Measurements from ENCODE around the gene APP.

The APP gene

DNA sequence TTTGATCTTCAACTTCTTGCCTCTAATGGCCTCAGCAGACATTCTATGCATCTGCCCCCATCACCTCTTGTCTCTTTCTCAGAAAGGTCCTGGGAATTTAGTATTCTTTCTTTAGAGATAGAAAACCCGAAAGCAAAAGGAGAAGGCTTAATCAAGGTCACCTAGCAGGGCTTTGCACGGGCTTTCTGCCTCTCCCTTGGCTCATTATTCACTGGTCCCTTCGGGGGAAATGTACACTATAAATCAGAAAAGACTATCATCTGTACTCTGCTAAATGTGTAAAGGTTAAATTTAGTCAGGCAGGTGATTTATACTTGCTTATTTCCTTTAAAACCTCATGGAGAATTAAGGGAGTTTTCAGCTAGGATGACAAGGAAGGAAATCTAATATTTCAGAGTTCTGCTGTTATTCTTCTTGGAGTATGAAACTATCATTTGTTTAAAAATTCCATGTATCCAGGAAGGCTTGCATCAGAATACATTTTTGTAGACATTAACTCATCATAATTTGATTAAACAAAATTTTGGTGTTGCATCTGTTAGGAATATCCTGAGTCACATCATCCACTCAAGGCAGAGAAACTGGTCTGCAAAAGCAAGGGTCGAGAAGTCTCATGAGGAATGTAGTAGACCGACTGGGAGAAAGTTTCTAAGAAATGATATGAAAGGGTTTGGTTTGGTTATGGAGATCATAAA lies 311.2 kb downstream of the APP start:
- no peak for DNase-seq

GRCh38 chr21:25858325-25858724 lies 312.2 kb downstream of the APP start:
- no peak for DNase-seq

DNA sequence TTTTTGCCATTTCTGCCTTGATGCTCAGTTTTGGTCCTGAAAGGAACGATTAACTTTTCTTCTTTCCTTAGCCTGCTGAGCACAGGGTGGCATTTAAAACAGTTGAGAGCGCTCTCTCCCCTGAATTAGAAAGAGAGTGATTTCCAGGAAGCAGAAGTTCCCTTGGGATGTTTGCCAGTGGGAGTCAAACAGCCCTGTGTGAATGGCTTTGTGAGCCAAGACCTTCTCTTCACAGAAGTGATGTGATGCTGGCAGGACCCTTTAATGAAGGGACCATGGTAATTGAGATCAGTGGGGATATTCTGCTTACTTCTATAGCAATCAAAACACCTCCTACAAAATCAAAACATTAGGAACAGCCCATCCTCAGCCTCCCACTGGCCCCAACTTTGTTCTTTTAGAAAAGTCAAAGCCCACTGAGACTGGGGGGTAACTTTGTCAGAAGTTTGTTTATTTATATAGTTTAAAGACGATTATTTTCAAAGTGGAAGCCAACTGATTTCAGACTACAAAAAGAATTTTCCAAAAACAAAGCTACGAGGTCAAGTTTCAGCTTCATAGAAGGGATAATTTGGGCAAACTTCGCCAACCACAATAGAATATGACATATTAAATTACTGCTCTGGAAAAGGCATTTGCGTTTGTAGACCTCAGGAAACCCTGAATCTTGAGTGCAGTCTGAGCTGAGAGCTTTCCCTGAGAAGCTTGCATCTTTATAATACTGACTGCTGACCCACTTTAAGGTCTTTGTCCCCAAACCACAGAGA lies 313.1 kb downstream of the APP start:
- DNase-seq = no peak

DNA sequence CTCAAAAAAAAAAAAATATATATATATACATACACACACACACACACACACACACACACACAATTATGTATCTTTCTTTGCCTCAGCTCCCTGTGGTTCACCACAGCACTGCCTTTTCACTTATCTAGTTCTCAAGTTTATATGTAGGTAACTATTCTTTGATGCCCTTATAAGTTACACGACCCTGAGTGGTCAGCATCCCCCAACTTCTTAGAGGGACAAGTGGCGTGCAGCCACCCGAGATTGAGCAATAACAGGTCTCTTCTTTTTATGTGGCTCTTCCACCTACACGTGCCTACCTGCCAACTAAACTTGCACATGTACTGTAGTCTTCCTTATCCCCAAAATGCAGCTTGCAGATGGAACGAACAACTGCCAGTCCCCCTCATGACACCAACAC lies 315.0 kb downstream of the APP start:
- DNase-seq = no peak

DNA sequence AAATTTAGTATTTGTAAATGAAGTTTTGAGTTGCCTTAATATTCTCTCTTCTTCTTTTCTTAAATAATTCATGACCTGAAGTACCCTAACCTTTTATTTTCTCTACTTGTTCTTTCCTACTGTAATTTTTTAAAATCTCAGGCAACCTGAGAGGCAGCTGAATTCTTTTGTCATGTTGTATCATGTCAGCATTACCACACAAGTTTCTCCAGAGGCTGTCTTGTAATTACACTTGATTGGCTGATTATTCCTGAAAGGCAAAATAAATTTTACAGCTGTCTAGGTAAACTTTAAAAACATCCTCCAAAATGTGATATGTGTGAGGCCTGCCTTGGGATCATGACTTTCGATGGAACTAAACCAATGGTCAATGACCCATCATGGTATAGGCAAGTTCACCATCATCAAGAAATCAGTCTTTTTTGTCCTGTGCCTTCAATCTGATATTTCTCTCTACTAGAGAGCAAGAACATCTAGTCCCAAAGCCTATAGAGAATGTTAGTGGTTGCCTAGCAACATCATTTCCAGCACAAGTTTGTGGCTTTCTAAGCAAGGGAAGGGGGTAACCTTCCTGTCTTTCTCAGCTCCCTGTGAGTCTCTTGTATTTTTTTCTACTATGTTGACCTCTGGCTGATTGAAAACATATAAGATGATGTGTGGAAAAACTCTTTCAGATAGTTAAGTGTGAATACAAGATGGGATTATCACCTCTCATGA lies 320.3 kb downstream of the APP start:
- DNase-seq = no peak

GRCh38 chr21:25848309-25848708 lies 322.3 kb downstream of the APP start:
- DNase-seq = no peak

DNA sequence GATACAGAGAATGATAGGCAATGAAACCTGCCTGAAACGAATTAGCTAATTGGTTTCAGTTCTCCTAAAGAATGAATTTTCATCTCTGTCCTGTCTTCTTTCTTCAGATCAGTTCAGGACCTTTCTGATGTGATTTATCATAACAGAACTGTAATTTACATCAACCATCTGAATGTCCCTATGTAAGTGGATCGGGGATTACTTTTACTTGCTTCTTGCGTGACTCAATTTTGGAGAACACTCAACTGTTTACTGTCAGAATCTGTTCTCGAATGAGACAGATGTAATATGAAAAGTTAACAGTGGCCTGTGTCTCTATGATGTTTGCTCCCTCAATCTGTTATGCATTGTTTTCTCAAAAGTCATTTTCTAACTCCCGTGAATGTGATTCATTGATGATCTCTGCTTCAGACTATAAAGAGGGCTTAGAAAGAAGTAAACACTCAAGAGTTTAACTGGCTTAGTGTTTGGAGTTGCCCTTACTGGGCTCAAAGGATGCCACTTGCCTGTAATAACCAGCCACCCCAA lies 324.8 kb downstream of the APP start:
- DNase-seq = no peak

DNA sequence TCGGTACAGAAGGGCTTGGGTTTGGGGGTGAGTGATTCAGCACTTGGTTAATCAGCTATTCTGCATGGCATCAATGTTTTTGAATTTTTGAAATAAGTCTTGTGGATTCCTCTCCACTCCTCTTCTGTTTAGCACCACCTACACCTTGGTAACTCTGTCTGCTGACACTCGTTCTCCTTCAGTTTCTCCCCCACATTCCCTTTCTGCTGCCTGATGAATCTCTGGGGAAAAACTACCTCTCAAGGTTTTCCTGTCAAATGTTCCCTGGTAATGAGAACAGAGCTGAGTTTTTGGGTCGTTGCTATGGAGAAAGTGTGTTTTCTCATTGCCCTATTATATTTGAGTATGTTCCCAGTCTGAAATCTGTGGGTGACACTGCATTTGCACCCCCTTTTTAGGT lies 327.6 kb downstream of the APP start:
- DNase-seq = no peak

GRCh38 chr21:25838809-25839208 lies 331.8 kb downstream of the APP start:
- DNase-seq = no peak

DNA sequence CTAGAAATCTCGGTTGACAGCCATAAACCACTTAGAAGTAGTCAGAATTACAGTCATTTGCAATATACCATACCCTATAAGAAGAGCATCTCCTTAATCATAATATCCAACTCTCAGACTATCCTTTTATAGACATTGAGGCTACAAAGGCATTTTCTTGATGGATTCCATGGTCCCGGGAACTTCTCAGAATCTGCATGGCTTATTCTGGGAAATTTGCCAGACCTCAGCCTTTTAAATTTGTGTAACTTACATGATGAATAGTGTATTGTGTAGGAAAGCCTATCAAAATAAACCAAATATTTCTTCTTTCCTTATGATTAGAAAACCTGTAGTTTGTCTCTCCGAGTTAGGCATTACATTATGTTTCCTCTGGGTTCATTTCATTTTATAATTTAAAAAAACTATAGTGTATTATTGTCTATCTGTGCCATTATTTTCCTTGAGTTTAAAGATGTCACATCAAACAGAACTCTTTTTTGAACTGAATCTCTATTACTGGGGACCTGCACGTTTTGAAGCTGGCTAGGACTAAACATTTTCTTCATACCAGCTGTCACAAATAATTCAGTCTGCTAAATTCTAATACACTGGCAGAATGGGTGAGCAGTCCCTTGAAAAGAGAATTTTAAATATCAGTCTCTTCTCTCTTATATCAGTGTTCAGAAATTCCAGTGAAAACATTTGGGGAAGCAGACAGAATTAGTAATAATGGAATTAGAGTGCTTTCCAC lies 332.9 kb downstream of the APP start:
- no peak for DNase-seq

GRCh38 chr21:25836396-25836795 lies 334.2 kb downstream of the APP start:
- DNase-seq = no peak

GRCh38 chr21:25834381-25834780 lies 336.2 kb downstream of the APP start:
- DNase-seq = no peak

DNA sequence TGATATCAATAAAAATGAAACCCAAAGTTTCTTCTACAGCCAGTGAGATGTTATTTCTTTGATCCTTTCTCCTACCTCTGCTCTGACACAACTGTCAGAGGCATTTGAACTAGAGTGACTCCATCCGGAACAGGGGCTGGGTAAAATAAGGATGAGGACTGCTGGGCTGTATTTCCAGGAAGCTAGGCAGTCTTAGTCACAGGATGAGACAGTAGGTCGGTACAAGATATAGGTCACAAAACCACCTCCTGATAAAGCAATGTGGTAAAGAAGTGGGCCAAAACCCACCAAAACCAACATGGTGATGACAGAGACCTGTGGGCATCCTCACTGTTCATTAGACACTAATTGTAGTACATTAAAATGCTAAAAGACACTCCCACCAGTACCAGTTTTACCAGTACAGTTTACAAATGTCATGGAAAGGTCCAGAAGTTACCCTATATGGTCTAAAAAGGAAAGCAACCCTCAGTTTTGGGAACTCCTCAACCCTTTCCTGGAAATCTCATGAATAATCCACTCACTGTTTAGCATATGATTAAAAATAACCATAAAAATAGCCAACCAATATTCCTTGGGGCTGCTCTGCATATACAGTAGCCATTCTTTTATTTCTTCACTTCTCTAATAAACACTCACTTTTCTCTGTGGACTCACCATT lies 339.1 kb downstream of the APP start:
- DNase-seq = peak in 1 of 2 donors; percentile 3
